Globus pallidus (tissue), 1 donor: ENCODE results near the gene UBXN2A.
A peak's percentile ranks its signal among the peaks of the same experiment; 100 is the strongest.

Source experiments
- DNase-seq: peaks from one replicate; pipeline ENCODE4 v3.0.0-alpha.2; 2015; ENCODE audit warnings: low spot score

The UBXN2A gene

DNA sequence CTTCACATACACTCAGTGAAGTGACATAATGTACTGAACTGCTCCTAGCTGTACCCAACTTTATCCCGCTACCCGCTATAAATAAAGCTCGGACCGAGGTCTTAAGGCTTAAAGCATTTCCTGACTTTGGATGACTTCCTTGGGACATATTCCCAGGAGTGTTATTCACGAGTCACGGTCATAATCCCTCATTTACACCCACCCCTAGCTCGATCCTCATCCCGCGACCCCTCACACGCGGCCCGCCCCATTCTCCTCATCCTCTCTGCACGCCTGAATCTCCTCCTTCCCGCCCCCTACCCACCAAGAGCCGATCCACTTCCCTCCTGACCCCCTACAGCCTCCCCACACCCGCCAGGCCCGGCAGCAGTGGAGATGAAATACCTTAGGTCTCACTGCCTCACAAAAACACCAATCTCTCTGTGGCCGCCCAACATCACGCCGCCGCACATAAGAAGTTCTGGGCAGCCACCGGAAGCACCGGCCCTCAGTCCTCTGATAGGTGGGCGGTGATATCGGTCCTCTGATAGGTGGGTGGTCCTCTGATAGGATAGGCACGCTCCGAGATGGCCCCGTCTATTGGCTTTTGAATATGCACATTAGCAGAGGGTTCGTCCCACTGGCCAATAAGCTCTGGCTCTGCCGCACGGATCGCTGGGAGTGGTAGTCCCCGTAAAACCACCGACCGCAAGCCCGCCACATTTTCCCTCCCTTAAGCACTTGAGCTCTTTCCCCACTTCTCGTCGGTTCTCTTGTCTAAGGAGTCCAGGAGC lies 106.9 kb downstream of the UBXN2A start, which contains the start of gene WDCP:
TSS of gene WDCP (minus strand) at position 462 of the 773 bp plus-strand sequence. CDS start 7,897 bp downstream, outside the sequence.
- peak; percentile 99 for DNase-seq

DNA sequence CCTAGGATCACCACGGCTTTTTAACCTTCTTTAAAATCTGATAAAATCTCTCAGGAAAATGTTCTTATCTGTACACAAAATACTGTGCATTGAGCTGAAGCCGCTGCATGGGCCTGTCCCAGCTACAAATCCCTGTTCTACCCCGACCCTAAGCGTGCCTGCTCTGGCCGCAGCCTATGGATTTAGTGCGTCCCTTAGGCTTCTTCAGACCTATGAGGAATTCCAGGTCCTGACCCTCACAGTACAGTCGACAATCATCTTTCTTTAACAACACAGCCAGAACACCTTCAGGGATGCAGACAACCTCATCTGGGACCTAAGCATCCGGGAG lies 107.4 kb downstream of the UBXN2A start:
- DNase-seq: no peak

DNA sequence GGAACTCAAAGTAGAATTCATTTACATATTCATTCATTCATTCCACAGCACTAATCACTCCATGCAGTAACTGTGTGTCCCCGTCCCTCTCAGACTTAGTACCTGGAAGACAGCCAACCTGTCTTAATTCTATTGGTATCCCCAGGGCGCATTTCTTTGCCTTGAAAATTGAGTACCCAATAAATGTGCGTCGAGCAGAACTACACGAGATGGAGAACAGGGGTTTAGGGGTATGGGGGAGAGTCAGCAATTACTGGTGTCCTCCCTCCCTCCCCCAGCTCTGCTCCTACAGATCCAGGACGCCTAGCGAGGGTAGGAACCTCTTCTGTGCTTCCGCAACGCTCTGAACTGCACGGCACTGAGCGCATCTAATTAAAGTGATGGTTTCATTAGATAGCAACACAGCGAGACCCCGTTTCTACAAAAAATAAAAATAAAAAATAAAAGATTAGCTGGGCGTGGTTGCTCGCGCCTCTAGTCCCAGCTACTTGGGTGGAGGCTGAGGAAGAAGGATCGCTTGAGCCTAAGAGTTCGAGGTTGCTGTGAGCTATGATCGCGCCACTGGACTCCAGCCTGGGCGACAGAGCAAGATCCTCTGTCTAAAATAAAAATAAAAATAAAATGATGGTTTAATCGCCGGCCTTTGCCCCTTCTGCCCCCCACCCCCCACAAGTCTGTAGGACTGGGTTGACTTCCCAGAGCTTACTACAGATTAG lies 108.7 kb downstream of the UBXN2A start:
- DNase-seq: no peak

DNA sequence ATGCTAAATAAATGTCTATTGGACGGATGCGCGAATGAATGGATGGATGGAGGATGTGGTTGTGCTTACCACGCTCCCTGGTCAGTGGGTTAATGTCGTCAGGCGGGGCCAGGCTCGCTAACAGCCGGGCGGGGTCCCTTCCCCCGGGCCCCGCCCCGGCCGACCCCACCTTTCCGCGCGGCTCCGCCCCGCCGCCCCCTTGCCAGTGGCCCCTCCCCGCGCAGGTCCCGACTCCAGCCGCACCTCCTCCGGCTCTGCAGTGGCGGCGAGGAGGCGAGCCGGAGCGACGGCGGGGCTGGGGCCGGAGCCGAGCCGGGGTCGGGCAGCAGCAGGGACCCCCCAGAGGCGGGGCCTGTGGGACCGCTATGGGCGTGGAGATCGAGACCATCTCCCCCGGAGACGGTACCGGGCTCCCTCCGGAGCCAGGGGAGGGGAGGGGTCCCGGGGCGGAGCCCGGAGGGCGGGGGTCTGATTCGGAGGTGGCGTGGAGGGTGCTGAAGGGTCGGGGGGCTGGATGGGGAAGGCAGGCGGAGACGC lies 109.3 kb downstream of the UBXN2A start, which contains the start of gene FKBP1B:
TSS of gene FKBP1B (plus strand) at position 257 of the 537 bp plus-strand sequence. CDS start at position 366, 109 bp downstream.
- no peak for DNase-seq

DNA sequence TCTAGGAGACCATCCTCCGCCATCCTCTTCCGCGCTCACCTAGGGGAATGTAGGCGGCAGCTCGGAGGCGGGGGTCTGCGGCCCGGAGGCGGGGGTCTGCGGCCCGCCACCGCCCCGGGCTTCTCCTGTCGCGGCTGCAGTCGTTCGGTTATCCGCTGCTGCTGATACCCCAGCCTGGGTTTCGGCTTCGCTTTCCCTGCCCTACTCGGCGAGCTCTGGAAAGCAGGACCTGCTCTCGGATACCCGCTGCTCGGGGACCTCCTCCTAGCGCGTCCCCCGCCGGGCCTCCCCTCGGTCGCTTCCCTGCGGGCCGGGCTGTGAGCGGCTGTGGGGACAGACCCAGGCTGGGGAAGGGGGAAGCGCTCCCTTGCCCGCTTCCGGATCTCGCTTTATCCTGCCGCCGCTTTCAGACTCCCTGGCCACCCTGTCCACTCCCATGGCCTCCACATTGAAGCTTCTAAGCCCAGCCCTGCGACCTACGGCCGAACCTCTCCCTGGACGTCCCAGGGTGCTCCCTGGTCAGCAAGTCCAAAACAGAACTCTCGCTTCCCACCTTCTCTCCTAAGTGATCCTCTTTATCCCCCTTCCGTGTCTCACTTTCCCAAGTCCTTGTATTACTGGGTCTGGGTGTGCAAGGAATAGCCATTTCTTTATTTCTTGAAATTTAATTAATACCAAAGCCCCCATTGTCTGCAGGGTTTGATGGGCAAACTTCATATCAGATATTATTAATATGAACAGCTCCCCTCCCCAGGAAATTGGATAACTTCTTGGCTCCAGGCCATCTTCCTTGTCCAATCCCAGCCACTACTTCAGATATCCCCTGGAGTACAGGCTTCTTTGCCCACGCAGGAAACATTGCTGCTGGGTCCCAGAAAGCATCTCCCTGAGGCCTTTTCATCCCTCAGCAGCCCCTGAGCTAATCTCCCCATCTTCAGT lies 110.0 kb downstream of the UBXN2A start:
- DNase-seq: no peak

DNA sequence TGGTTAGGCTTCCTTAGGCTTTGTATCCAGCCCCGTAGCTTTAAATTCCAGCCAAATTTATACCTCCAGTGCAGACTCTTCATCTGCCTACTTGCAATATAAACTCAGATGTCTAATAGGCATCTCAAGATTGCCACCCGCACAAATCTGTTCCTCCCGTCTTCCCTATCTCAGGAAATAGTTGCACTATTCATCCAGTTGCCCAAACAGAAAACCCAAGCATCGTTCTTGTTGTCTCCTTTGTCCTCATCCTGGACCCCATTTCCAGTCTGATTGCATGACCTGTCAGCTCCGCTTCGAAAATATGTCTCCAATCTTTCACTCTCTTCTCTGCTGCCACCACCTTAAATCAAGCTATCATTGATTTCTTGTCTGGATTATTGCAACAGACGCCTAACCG lies 111.6 kb downstream of the UBXN2A start:
- DNase-seq: no peak

DNA sequence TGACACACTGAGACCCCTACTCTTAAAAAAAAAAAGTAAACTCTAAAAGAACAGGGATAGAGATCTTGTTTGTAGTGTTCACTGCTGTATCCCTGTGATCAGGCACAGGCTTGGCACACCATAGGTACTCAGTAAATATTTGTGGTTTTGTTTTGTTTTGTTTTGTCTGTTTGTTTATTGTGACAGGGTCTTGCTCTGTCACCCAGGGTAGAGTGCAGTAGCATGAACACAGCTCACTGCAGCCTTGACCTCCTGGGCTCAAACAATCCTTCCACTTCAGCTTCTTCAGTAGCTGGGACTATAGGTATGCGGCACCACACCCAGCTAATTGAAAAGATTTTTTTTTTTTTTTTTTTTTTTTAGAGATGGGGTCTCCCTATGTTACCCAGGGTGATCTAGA lies 112.7 kb downstream of the UBXN2A start:
- no peak for DNase-seq
